HepG2 (cell line): ENCODE data around the gene ARPC3. TPM values are rescaled to one million over a fixed set of nuclear protein-coding genes. Genes with fewer than 3 reads are reported as not detected.
"Not testable (repeated sequence)": the region's sequence is repeated elsewhere in the genome, so short reads cannot be mapped to it uniquely, and the experiment has no call there.

Experiments
- ATAC-seq: fragments of 200-7000 bp; cut with Tn5 transposase; 3 replicates; pipeline ENCODE4 v1.9.1; 2020; ENCODE audit warnings: mild to moderate bottlenecking, moderate library complexity
- BruUV-seq: library from RNA; stranded (reverse); fragments of 400-500 nt; replicated peaks from 2 replicates; lab custom pipeline; 2021; lab: Mats Ljungman, UMichigan
- CTCF ChIA-PET: fragments of 300-600 bp; formaldehyde crosslinking; extraction: SDS; loops from one replicate; lab custom pipeline; 2021; ENCODE audit warnings: low total read pairs, inconsistent platforms, low intra/inter-chr PET ratio; lab: Yijun Ruan, JAX
- POLR2A ChIA-PET: fragments of 350-600 bp; sonication (Branson Sonifier 250); formaldehyde crosslinking; loops from one replicate; lab custom pipeline; 2020; ENCODE audit warnings: antibody characterized with exemption, inconsistent platforms; lab: Yijun Ruan, JAX
- DNase-seq: peaks from one replicate; pipeline ENCODE4 v3.0.0-alpha.2; 2015; ENCODE audit warnings: low spot score
- FAIRE-seq: peaks from 3 replicates; lab custom pipeline; 2011; peaks lifted over from hg19 to GRCh38; lab: Jason Lieb, UNC
- H2AFZ ChIP-seq: one replicate; pipeline ENCODE4 v1.6.1; 2011; ENCODE audit warnings: low read length, inconsistent platforms
- H3K27ac ChIP-seq: fragments of 300-600 bp; 3 replicates; pipeline ENCODE4 v1.8.0; 2011; ENCODE audit warnings: mixed run types, mild to moderate bottlenecking, mixed read lengths, low read length, inconsistent platforms; ENCODE audit not compliant: insufficient read depth; ENCODE audit errors: extremely low read length
- H3K27me3 ChIP-seq, 2 experiments: fragments of 200-600 bp in 1 of 2; 2 replicates in 1 of 2; 3 replicates in 1 of 2; pipeline versions ENCODE4 v1.6.0 to v1.8.0; 2011; ENCODE audit warnings: low read length in 2 of 2, mild to moderate bottlenecking in 2 of 2, moderate library complexity in 2 of 2, inconsistent platforms in 1 of 2; ENCODE audit not compliant: insufficient read depth in 2 of 2, control insufficient read depth in 1 of 2
- H3K36me3 ChIP-seq, 2 experiments: fragments of 200-600 bp in 1 of 2; replicated peaks in 1 of 2; 2 replicates in 1 of 2; 3 replicates in 1 of 2; pipeline versions ENCODE4 v1.5.1 to v1.8.0; 2011; ENCODE audit warnings: low read length in 2 of 2, inconsistent platforms in 1 of 2; ENCODE audit not compliant: insufficient read depth in 2 of 2, control insufficient read depth in 1 of 2
- H3K4me1 ChIP-seq: 2 replicates; pipeline ENCODE4 v1.5.1; 2012; ENCODE audit warnings: low read length, inconsistent platforms; ENCODE audit not compliant: insufficient read depth
- H3K4me2 ChIP-seq: 2 replicates; pipeline ENCODE4 v1.6.0; 2011; ENCODE audit warnings: low read depth, low read length, inconsistent platforms
- H3K4me3 ChIP-seq, 3 experiments: fragments of 200-600 bp in 1 of 3; sonication (generic), shearing (Covaris generic) in 1 of 3; replicated peaks in 1 of 3; 2 replicates each; pipeline ENCODE4 v1.5.1; 2011 to 2016; ENCODE audit warnings: low read length in 3 of 3, inconsistent platforms in 2 of 3, low read depth in 2 of 3, mild to moderate bottlenecking in 2 of 3, control low read depth in 1 of 3, mixed read lengths in 1 of 3; ENCODE audit not compliant: insufficient read depth in 1 of 3
- H3K79me2 ChIP-seq: one replicate; pipeline ENCODE4 v1.6.1; 2011; ENCODE audit warnings: low read length, inconsistent platforms; ENCODE audit not compliant: insufficient read depth
- H3K9ac ChIP-seq: 2 replicates; pipeline ENCODE4 v1.6.0; 2011; ENCODE audit warnings: mild to moderate bottlenecking, low read depth, low read length, inconsistent platforms; ENCODE audit not compliant: insufficient read depth
- H3K9me3 ChIP-seq: 2 replicates; pipeline ENCODE4 v1.5.1; 2012; ENCODE audit warnings: mild to moderate bottlenecking, low read length
- H4K20me1 ChIP-seq: 2 replicates; pipeline ENCODE4 v1.6.0; 2011; ENCODE audit warnings: inconsistent platforms, mild to moderate bottlenecking, low read length, moderate library complexity; ENCODE audit not compliant: insufficient read depth
- AGO2 ChIP-seq: fragments of 200-400 bp; formaldehyde crosslinking; optimal IDR thresholded peaks from 2 replicates; pipeline ENCODE3; 2017; ENCODE audit warnings: mild to moderate bottlenecking, low read depth, low read length, moderate library complexity
- FOXJ3 ChIP-seq: sonication (generic); formaldehyde crosslinking; IDR thresholded peaks from 2 replicates; pipeline ENCODE4 v1.4.0; 2020; ENCODE audit warnings: missing genetic modification reagents, mild to moderate bottlenecking, borderline replicate concordance
- GABPB1 ChIP-seq: IDR thresholded peaks from 2 replicates; pipeline ENCODE4 v1.6.1; 2016; ENCODE audit warnings: mild to moderate bottlenecking, missing genetic modification reagents, moderate library complexity, missing compliant biosample characterization
- GATAD1 ChIP-seq: IDR thresholded peaks from 2 replicates; pipeline ENCODE4 v1.6.1; 2016; ENCODE audit warnings: missing genetic modification reagents, missing compliant biosample characterization
- KLF6 ChIP-seq: IDR thresholded peaks from 2 replicates; pipeline ENCODE4 v1.8.0; 2016; ENCODE audit warnings: missing biosample characterization, missing genetic modification reagents
- PATZ1 ChIP-seq: sonication (generic); formaldehyde crosslinking; IDR thresholded peaks from 2 replicates; pipeline ENCODE4 v1.4.0; 2020; ENCODE audit warnings: missing genetic modification reagents
- RFX3 ChIP-seq: IDR thresholded peaks from 2 replicates; pipeline ENCODE4 v1.6.1; 2016; ENCODE audit warnings: missing biosample characterization, missing genetic modification reagents
- ZBTB21 ChIP-seq: sonication (generic); formaldehyde crosslinking; IDR thresholded peaks from 2 replicates; pipeline ENCODE4 v1.4.0; 2020; ENCODE audit warnings: missing genetic modification reagents
- ZEB1 ChIP-seq: IDR thresholded peaks from 2 replicates; pipeline ENCODE4 v1.6.1; 2012; ENCODE audit warnings: mild to moderate bottlenecking, low read depth, inconsistent platforms; ENCODE audit not compliant: insufficient replicate concordance
- ZNF326 ChIP-seq: sonication (generic); formaldehyde crosslinking; IDR thresholded peaks from 2 replicates; pipeline ENCODE4 v1.4.0; 2020; ENCODE audit warnings: missing genetic modification reagents, borderline replicate concordance
- ZNF549 ChIP-seq: sonication (generic); formaldehyde crosslinking; IDR thresholded peaks from 2 replicates; pipeline ENCODE4 v1.5.0; 2020; ENCODE audit warnings: missing genetic modification reagents
- ZNF792 ChIP-seq: IDR thresholded peaks from 2 replicates; pipeline ENCODE4 v1.6.1; 2016
- WGBS: methylation state at CpG from one replicate; pipeline ENCODE4 v1.1.6; 2017; ENCODE audit warnings: low lambda C conversion rate; 5-methylcytosine and 5-hydroxymethylcytosine counted together
- in situ Hi-C: cut with HindIII; loops from 2 replicates; pipeline ENCODE4 v1.10.0; 2017; ENCODE audit warnings: low pct_unique_long_range_greater_than_20kb; ENCODE audit not compliant: extremely low pct_ligation_motif_present
- intact Hi-C: fragments of 100-400 bp; cut with micrococcal nuclease; formaldehyde crosslinking; loops from one replicate; pipeline ENCODE4 v1.10.0; 2022; ENCODE audit not compliant: unreplicated experiment
- polyA plus RNA-seq, 8 experiments: library from polyadenylated mRNA; depleted of rRNA in 3 of 8; stranded (reverse) in 7 of 8; unstranded in 1 of 8; fragments of >200 nt; fragmentation: Illumina TruSeq in 4 of 8; extraction: Trizol in 4 of 8; gene quantifications; 2 replicates each; pipeline versions ENCODE4 v1.2.1 to v1.2.3, GENCODE V29; 2011 to 2016; ENCODE audit warnings: low read depth in 4 of 8, missing spikeins in 1 of 8, mixed read lengths in 1 of 8; ENCODE audit not compliant: insufficient read depth in 1 of 8
- total RNA-seq, 5 experiments: library from RNA; depleted of rRNA; stranded (reverse); fragments of >200 nt; fragmentation: Illumina TruSeq; extraction: Trizol; gene quantifications; 2 replicates each; pipeline ENCODE4 v1.2.3, GENCODE V29; 2016; ENCODE audit warnings: low read depth in 1 of 5

Gene ARPC3
- total and polyA plus RNA-seq, 2 of the 13 experiments (the other 11 are each of a cell fraction or from before 2014, with no cell fraction given) = 32.7 to 234 TPM

- TF ChIP-seq ZBTB21 (peak; percentile 22; the same call in 1 of the 2 replicates), ZNF326 (no peak)
These were observed 17.7 kb upstream of the ARPC3 start (continued) for GRCh38 chr12:110467847-110468213.

GRCh38 chr12:110466791-110467190 lies 16.7 kb upstream of the ARPC3 start:
- no peak overlapping the region for H2AFZ ChIP-seq
- in situ Hi-C loops (no loop called here), intact Hi-C loops (no loop called here)
- no peak overlapping the region for H3K27ac ChIP-seq
- peak overlapping the region; percentile 96 for H3K4me2 ChIP-seq
- TF ChIP-seq PATZ1 (CRISPR knock-in tag) = no peak
- no peak for TF ChIP-seq GABPB1
- TF ChIP-seq ZEB1 = no peak
- no peak for TF ChIP-seq AGO2
- no peak for TF ChIP-seq KLF6 (CRISPR knock-in tag)
- no peak for TF ChIP-seq ZNF549 (CRISPR knock-in tag)
- no peak for TF ChIP-seq FOXJ3 (CRISPR knock-in tag)
- no peak for TF ChIP-seq RFX3 (CRISPR knock-in tag)
- TF ChIP-seq ZNF792 (CRISPR knock-in tag) = no peak
- TF ChIP-seq GATAD1 (CRISPR knock-in tag) = no peak
- WGBS = 45% methylated on average over 5 of the region's 5 CpGs
- H4K20me1 ChIP-seq = no peaks in the 10 kb centered on the region
- H3K9me3 ChIP-seq = no peaks in the 10 kb centered on the region
- H3K4me1 ChIP-seq = peaks cover 24% of the 10 kb centered on the region
- ChIA-PET POLR2A (no interaction called here), CTCF (interaction anchor here (1.3 kb wide), 1 partner anchor 17 kb away, joined by 4 read pairs; the partner anchor contains the start of gene ARPC3)
- FAIRE-seq (no peak), DNase-seq (no peak), ATAC-seq (no peak)
- BruUV-seq = no TSS peak
- peaks cover 0 to 3% of the 10 kb centered on the region in 2 experiments; a peak in 1 of 5 replicates for H3K27me3 ChIP-seq
- H3K9ac ChIP-seq = peak overlapping the region; percentile 94
- H3K79me2 ChIP-seq = peaks cover 22% of the 10 kb centered on the region
- peak overlapping the region; percentile 86 to 92 (median 91) for H3K4me3 ChIP-seq
- H3K36me3 ChIP-seq = peaks cover 3 to 25% of the 10 kb centered on the region in 2 experiments; a peak in 3 of 5 replicates

GRCh38 chr12:110465765-110466164 lies 15.6 kb upstream of the ARPC3 start:
- in situ Hi-C loops, H3K4me2 ChIP-seq, intact Hi-C loops, ATAC-seq, H3K4me3 ChIP-seq, H3K9me3 ChIP-seq, DNase-seq, FAIRE-seq, BruUV-seq, H3K27ac ChIP-seq, POLR2A ChIA-PET, CTCF ChIA-PET, H2AFZ ChIP-seq, H3K27me3 ChIP-seq, H4K20me1 ChIP-seq: not testable (repeated sequence)
- Histone ChIP-seq H3K4me1 (peaks cover 24% of the 10 kb centered on the region), H3K36me3 (peaks cover 3 to 32% of the 10 kb centered on the region in 2 experiments), H3K79me2 (peaks cover 22% of the 10 kb centered on the region), H3K9ac (0 out of 2 replicates have a peak overlapping the region, but pooled peaks have one; percentile 94)
- 98% methylated on average over 11 of the region's 11 CpGs for WGBS
